ENCODE data around the gene DPP9. TPM values are rescaled to one million over a fixed set of nuclear protein-coding genes. Genes with fewer than 3 reads are reported as not detected.

The DPP9 gene
- total and polyA plus RNA-seq, 2 donors (not counting 1 experiment from before 2014, with no cell fraction given), result 3.6 to 27.1 TPM

DNA sequence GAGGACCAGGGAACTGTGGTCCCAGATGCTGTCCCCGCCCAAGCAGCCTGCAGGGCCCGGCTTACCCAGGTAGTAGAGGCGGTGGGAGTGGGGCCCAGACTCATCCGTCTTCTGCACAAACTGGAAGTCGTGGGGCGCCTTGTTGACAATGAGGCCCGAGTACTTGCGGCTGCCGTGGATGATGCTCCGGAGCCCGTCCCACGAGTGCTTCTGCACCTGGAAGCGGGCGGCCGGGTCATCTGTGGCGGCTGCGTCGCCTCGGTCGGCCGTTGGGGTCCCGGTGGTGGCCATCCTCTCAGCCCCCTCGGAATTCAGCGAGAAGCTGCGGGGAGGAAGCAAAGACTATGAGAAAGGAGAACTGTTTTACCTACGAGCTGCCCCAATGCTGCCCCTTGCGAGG, 9.6 kb downstream of the DPP9 start:
- Histone ChIP-seq H3K27me3 (ENCODE audit: control insufficient read depth, insufficient read depth, low read length) (no peaks in the 10 kb centered on the region), H3K4me2 (ENCODE audit: extremely low read depth, insufficient read depth, low read length) (peak overlapping the region; percentile 5), H3K36me3 (ENCODE audit: control insufficient read depth, insufficient read depth, low read length) (peaks cover 54% of the 10 kb centered on the region), H3K4me3 (replicated peaks in 1 of 4; ENCODE audit: control extremely low read depth in 1 of 4, insufficient read depth in 1 of 4, low read depth in 3 of 4, low read length in 4 of 4) (no peak overlapping the region), H3K9me3 (ENCODE audit: control insufficient read depth, insufficient read depth, low read depth, low read length) (no peaks in the 10 kb centered on the region), H4K20me1 (ENCODE audit: control insufficient read depth, extremely low read depth, insufficient read depth, low read length) (no peaks in the 10 kb centered on the region), H3K4me1 (ENCODE audit: control insufficient read depth, extremely low read depth, insufficient read depth, low read length) (peaks cover 27% of the 10 kb centered on the region), H3K27ac (ENCODE audit: insufficient read depth, low read length) (peak overlapping the region; percentile 84), H3K9ac (ENCODE audit: insufficient read depth, low read length) (peak overlapping the region; percentile 30), H2AFZ (ENCODE audit: low read length) (no peak overlapping the region), H3K79me2 (ENCODE audit: control insufficient read depth, insufficient read depth, low read length) (peaks cover 11% of the 10 kb centered on the region)
- no peak for TF ChIP-seq EZH2 (IDR thresholded peaks at IDR 0.05; ENCODE audit: low read length, missing control alignments)
- no peak for DNase-seq (ENCODE audit: low read depth in 2 of 2)

DNA sequence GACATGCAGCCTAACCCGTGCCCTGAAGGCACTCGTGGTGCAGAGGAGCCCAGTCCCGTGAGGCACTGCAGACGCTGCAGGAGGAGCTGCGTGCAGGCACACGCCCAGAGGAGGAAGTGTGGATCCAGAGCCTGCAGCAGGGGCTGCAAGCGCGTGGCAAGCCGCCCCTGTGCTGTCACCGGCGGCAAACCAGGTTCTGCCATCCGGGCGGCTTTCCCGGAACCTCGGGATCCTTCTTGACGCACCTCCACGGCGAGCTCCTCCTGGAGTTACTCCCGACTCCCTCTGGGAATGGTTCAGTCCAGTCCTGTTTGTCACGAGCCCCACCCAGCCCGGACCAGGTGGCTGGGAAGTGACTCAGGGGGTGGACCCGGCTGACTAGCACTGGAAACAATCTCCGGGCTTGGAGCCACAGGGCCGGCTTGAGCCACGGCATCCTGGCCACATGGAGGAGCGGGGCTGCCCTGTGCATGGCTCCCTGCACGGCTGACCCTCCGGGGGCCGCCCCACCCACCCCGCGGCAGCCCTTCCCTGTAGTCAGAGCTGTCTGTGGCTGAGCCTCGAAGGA, 10.2 kb downstream of the DPP9 start:
- peaks cover 11% of the 10 kb centered on the region for H3K79me2 ChIP-seq (ENCODE audit: control insufficient read depth, insufficient read depth, low read length)
- H3K9ac ChIP-seq (ENCODE audit: insufficient read depth, low read length), result no peak overlapping the region
- TF ChIP-seq, protein P1, sequence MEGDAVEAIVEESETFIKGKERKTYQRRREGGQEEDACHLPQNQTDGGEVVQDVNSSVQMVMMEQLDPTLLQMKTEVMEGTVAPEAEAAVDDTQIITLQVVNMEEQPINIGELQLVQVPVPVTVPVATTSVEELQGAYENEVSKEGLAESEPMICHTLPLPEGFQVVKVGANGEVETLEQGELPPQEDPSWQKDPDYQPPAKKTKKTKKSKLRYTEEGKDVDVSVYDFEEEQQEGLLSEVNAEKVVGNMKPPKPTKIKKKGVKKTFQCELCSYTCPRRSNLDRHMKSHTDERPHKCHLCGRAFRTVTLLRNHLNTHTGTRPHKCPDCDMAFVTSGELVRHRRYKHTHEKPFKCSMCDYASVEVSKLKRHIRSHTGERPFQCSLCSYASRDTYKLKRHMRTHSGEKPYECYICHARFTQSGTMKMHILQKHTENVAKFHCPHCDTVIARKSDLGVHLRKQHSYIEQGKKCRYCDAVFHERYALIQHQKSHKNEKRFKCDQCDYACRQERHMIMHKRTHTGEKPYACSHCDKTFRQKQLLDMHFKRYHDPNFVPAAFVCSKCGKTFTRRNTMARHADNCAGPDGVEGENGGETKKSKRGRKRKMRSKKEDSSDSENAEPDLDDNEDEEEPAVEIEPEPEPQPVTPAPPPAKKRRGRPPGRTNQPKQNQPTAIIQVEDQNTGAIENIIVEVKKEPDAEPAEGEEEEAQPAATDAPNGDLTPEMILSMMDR (conservative IDR thresholded peaks at IDR 0.05 in 1 of 2, IDR thresholded peaks at IDR 0.05 in 1 of 2; ENCODE audit: low read depth in 1 of 2, low read length in 2 of 2), result no peak
- no peak for TF ChIP-seq EZH2 (IDR thresholded peaks at IDR 0.05; ENCODE audit: low read length, missing control alignments)
- peaks cover 27% of the 10 kb centered on the region for H3K4me1 ChIP-seq (ENCODE audit: control insufficient read depth, extremely low read depth, insufficient read depth, low read length)
- no peak overlapping the region for H3K4me2 ChIP-seq (ENCODE audit: extremely low read depth, insufficient read depth, low read length)
- H4K20me1 ChIP-seq (ENCODE audit: control insufficient read depth, extremely low read depth, insufficient read depth, low read length), result no peaks in the 10 kb centered on the region
- H3K27me3 ChIP-seq (ENCODE audit: control insufficient read depth, insufficient read depth, low read length), result no peaks in the 10 kb centered on the region
- peaks cover 50% of the 10 kb centered on the region for H3K36me3 ChIP-seq (ENCODE audit: control insufficient read depth, insufficient read depth, low read length)
- H2AFZ ChIP-seq (ENCODE audit: low read length), result no peak overlapping the region
- peak; percentile 96 to 100 for DNase-seq (ENCODE audit: low read depth in 2 of 2)
- H3K27ac ChIP-seq (ENCODE audit: insufficient read depth, low read length), result peak overlapping the region; percentile 89
- H3K9me3 ChIP-seq (ENCODE audit: control insufficient read depth, insufficient read depth, low read depth, low read length), result no peaks in the 10 kb centered on the region
- H3K4me3 ChIP-seq (replicated peaks in 1 of 4; ENCODE audit: control extremely low read depth in 1 of 4, insufficient read depth in 1 of 4, low read depth in 3 of 4, low read length in 4 of 4), result no peak overlapping the region

DNA sequence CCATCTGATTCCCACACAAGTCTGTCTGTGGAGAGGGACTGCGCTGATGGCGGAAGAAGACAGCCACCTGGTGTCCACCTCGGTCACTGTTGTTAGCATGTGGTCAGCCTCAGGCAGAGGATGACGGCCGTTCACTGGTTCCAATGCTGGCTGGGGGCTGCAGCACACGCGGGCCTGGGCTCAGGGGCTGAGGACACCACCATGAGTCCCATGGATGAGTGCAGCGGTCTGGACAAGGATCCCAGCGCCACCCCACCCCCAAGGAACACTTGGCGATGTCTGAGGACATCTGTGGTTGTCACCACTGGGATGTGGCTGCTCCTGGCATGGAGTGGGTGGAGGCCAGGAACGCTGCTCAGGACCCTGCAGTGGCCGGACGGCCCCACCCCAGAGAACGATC, 10.9 kb downstream of the DPP9 start:
- no peak overlapping the region for H2AFZ ChIP-seq (ENCODE audit: low read length)
- H3K4me2 ChIP-seq (ENCODE audit: extremely low read depth, insufficient read depth, low read length), result no peak overlapping the region
- peaks cover 45% of the 10 kb centered on the region for H3K36me3 ChIP-seq (ENCODE audit: control insufficient read depth, insufficient read depth, low read length)
- peaks cover 11% of the 10 kb centered on the region for H3K79me2 ChIP-seq (ENCODE audit: control insufficient read depth, insufficient read depth, low read length)
- H3K27me3 ChIP-seq (ENCODE audit: control insufficient read depth, insufficient read depth, low read length), result no peaks in the 10 kb centered on the region
- no peak overlapping the region for H3K9ac ChIP-seq (ENCODE audit: insufficient read depth, low read length)
- peak overlapping the region; percentile 89 for H3K27ac ChIP-seq (ENCODE audit: insufficient read depth, low read length)
- no peak for TF ChIP-seq EZH2 (IDR thresholded peaks at IDR 0.05; ENCODE audit: low read length, missing control alignments)
- TF ChIP-seq, protein P1 (conservative IDR thresholded peaks at IDR 0.05 in 1 of 2, IDR thresholded peaks at IDR 0.05 in 1 of 2; ENCODE audit: low read depth in 1 of 2, low read length in 2 of 2), result no peak
- no peak overlapping the region for H3K4me3 ChIP-seq (replicated peaks in 1 of 4; ENCODE audit: control extremely low read depth in 1 of 4, insufficient read depth in 1 of 4, low read depth in 3 of 4, low read length in 4 of 4)
- H3K9me3 ChIP-seq (ENCODE audit: control insufficient read depth, insufficient read depth, low read depth, low read length), result no peaks in the 10 kb centered on the region
- no peaks in the 10 kb centered on the region for H4K20me1 ChIP-seq (ENCODE audit: control insufficient read depth, extremely low read depth, insufficient read depth, low read length)
- DNase-seq (ENCODE audit: low read depth in 2 of 2), result no peak
- H3K4me1 ChIP-seq (ENCODE audit: control insufficient read depth, extremely low read depth, insufficient read depth, low read length), result peaks cover 24% of the 10 kb centered on the region
